Stimulated activated naive CD4-positive, alpha-beta T cell (primary cell): ENCODE measurements around the gene CTXND1.

Experiments
- DNase-seq, 6 experiments: peaks; one replicate each; lab custom pipeline; 2025; lab: John Stamatoyannopoulos, UW

Gene CTXND1

DNA sequence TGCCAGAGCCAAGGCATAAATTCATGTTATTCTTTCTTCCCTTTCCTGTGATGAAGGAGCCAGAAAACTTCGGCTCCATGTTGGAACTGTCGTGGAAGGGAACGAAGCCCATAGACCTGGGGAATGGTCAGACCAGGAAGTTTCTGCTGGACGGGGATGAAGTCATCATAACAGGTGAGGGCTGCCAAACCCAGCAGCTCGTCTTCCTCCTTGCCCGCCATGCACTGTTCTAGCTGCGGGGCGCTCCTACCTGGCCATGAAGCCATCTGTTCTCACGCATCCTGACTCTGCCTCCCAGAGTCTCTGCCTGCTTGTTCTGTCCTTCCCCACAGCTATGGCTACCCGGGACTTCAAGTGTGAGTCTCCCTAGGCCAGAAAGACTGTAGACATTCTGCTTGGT lies 71.0 kb downstream of the CTXND1 start:
- no peak for DNase-seq

DNA sequence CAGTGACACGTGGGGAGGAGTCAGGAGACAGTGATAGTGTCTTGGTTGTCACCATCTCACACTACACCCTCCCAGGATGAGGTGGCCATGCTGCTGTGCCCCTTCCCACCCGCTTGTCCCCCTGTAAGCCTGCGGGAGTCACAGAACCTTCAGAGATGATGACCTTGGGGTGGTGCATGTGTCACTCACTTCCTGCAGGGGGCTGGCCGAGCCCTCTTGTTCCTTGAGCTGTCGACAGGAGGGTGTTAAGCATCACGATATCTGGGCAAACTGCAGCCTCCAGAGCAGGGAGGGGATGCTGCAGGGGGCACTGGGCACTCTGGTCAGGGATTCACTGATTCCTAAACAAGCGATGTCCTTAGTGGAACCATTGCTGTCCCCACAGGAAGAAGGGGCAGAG lies 71.5 kb downstream of the CTXND1 start:
- no peak for DNase-seq

DNA sequence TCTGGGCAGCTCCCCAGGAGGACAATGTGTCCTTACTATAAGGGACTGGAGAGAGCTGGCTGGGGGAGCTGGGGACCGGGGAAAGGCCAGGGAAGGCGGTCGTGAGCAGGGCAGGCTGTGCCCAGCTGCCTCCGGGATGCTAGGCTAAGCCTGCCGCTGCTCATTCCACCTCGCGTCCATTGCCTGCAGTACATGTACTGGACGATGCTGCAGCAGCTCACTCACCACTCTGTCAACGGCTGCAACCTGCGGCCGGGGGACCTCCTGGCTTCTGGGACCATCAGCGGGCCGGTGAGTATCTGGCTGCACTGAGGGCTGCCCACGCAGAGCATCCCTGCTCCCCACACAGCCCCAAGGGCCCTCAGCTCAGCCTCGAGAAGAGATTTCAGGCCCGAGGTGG lies 72.1 kb downstream of the CTXND1 start:
- DNase-seq, result no peak

DNA sequence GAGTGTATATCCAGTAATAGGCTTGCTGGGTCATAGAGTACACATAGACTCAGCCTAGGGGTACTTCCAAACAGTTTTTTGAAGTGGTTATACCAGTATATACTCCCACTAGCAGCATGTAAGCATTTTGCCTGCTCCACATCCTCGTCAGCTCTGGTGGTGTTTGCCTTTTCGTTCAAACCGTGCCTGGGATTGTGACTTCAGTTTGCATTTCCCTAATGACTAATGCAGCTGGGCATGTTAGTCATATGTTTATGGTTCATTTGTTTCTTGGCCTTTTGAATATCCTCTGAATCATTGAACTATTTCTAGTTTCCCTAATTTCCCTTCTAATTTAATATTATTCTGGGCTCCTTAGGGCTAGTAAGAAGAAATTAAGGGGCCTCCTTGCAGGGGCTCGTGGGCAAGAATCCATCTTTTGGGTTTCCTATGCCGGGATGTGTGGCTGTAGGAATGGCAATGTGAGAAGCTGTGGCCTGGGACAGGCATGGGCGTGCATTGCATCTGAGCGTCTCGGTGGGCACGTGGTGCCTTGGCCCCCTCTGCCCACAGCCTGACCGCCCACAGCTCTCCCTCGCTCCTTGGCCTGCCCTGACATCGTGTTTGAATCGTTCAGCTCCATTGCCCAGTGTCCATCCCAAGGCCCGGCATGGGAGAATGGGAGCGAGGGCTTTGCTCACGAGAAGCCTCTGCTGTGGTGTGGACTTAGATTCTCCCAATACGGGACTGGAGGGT lies 72.8 kb downstream of the CTXND1 start:
- no peak for DNase-seq

DNA sequence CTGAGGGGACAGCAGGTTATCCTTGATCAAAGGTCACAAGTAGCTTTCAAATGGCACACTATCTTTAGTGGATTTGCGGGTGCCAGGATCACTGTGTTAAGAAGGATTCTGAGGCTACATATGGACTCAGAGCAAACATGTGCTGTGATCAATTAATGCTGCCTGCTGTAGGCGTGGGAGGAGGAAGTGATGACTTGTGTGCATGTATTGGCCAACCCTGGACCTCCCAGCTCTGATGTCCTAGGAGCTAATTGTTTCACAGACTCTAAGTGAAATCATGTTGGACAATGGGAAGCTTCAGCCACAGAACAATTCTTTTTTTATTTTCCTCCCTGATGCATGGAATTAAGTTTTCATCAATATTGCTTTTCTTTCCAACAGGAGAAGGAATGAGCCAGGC lies 74.9 kb downstream of the CTXND1 start:
- DNase-seq, result no peak

DNA sequence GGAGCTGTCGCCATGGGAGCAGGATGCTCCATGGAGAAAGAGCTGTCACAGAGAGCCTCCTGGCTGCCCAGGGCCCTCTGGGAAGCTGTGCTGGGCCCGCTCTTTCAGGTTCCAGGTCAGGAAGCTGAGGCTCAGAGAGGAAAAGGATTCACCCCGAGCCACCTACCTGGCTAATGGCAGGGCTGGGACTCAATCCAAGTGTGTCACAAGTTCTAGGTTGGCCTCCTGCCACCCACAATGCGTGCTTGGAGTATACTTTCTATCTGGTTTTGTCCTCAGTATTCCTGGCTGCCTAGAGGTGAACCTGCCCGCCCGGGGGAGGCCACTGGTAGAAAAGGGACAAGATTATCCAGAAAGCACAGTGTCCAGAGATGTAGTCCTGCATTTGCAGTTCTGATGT lies 75.6 kb downstream of the CTXND1 start:
- no peak for DNase-seq

DNA sequence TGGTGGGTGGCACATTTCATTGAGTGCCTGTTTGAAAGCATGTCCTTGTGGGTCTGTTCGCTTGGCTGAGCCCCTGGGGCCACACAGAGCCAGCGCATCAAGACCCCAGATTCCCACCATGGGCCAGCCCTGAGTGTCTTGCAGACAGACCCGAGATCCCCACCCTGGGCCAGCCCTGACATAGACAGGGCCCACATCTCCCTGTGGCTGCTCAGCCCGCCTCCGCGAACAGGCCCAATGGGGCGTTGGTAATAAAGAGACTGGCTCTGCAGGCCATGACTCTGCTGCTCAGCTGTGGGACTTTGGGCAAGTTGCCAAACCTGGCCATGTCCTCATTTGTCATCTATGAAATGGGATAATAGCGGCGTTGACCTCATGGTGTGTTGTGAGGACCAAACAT lies 76.6 kb downstream of the CTXND1 start:
- no peak for DNase-seq

DNA sequence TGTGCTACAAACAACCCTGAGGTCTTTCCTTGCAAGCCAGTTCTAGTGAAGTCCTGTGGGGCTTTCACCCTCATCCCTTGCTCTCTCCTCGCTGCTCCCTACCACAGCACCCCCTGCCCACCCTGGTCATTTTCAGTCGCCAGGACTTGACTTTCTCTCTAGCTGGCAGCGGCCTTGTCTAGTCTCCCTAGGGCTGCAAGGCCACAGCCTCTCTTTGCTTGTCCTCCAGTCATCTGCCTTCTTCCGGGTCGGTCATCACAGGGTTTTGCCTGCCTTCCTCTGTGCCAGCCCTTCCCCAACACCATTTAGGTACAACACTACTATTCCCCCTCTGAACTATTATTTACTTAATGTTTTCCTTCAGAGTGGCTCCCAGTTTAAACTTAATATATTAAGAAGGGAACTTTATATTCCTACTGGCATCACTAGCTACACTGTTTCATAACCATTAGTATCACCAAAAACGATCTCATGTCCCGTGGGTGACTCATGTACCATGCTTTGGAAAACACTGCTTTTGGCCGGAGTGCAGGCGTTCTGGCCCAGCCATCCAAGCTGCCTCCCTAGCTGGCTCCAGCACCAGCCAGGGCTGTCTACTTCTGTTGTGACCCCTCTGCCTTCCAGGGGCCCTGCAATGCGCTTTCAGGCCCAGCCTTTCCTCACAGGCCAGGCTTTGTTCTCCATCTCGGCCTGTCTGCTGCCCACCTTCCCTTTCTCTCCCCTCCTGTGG lies 77.8 kb downstream of the CTXND1 start:
- DNase-seq, result no peak

DNA sequence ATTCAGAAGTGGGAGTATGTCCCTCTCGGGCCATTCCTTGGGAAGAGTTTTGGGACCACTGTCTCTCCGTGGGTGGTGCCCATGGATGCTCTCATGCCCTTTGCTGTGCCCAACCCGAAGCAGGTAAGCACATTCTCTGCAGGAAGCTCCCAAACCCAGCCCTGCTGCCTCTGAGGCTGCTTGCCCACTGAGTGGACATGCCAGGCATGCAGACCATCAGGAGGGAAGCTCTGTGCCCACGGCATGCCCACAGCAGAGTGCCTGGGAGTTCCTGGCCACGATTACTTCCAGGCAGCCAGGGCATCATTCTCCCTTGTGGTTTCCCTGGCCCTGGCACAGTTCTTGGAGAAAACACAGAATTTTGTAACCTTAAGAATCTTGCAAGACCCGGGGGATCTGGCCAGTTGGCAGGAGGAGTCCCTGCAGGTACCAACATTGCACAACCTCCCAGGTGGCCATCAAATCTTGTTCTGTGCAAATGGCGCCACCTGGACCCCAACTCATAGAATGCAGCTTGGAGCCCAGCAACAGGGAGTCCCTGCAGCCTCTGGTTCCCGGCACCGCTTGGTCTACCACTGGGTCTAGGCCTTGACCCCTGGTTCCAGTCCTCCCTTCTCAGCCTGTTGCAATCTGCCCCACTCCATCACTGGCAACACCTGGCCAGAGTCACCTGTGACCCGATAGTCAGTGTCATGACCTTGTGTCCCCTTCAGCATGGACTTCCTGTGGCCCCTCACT lies 78.8 kb downstream of the CTXND1 start:
- DNase-seq, result peak; percentile 33 to 75 (median 50)

DNA sequence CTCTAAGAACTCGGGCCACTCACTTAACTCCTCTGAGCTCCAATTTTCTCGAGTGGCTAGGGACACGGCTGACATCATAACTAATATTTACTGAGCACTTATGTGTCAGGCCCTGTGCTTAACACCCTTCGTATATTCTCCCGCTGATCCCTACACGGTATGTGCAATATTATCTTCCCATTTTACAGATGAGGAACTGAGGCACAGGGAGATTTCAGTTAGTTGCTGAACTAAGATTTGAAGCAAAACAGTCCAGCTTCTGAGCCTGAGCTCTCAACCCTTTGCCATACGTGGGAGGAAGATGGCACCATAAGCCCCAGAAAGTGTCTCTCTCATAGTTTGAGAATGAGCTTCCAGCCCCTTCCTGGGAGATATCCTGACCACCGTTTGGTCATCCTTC lies 79.6 kb downstream of the CTXND1 start:
- no peak for DNase-seq

DNA sequence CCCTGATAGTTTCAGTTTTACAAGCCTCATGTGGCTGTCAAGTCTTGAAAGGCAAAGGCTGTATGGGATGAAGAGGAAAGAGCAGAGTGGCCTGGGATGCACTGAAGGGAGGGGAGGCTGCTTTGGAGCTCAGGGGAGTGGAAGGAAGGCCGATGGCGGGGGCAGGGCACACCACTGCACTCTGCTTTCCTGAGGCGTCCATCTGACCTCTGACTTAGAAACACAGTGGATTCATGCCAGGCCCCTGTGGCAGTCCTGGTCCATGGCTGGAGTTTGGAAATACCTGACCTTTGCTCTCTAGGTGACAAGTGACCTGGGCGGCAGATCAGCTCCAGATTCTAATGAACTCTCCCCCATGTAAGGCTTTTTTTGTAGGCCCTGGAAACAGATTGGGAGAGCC lies 80.2 kb downstream of the CTXND1 start:
- no peak for DNase-seq

DNA sequence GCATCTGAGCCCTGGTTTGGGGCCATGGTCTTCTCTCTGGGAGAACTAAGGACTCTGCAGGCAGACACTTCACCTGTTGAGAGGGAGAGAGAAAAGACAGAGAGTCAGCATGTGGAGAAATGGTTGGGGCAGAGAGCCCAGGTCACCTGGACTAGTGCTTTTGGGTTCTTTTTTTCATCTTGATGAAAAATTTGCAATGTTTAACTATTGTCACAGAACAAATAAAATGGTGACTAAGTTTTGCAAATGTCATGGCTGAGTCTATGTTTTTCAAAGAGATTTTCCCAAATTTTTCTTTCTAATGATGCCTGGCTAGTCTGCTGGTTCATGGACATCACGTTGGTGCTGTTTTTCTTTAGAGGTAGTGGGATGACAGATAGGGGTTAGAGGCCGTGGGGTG lies 81.4 kb downstream of the CTXND1 start:
- no peak for DNase-seq

DNA sequence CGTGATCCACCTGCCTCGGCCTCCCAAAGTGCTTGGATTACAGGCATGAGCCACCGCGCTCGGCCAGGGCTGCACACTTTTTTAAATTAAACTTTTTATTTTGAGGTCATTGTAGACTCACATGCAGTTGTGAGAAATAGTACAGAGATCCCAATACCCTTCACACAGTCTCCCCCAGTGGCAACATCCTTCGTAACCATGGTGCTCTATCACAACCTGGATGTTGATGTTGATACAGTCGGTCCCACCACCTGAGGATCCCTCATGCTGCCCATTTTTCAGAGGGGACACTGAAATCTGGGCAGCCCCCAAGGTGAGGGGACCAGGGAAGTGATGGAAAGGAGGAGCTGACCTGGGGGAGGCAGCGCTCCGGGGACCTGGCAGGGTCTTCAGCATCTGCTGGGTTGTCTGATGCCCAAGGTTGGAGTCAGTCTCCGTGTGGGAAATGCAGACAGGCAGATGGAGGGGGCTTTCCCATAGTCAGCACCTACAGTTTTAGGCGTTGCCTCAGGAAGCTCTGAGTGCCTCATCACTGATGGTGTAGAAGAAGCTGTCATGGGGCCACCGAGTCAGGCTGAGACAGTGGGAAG lies 82.2 kb downstream of the CTXND1 start:
- DNase-seq, result no peak

DNA sequence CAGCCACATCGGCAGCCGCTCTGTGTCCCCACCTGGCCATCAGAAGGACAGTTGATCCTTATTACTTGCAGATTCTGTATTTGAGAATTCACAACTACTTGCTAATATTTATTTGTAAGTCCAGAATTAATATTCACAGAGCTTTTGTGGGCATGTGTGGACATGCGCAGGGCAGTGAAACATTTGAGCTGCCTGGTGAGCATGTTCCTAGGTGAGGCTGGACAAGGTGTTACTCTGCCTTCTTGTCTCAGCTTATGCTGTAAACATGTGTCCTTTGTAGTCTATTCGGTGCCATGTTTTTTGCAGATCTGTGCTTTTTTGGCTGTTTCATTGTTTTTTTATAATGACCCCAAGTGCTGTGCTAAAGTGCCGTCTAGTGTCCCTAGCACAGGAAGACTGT lies 83.6 kb downstream of the CTXND1 start:
- no peak for DNase-seq

DNA sequence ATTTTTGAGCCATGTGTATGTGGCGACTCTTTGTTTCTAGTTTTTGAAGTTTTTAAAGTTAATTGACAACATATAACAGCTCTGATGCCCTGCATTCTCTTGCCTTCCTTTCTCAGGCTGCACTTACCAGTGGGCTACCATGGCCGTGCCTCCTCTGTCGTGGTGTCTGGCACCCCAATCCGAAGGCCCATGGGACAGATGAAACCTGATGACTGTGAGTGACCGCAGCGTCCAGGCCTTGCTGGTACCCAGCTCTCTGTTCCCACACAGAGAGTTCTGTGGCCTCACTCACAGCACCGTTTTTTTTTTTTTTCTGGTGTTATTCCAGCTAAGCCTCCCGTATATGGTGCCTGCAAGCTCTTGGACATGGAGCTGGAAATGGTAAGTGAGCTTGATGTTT lies 84.1 kb downstream of the CTXND1 start:
- DNase-seq, result no peak

DNA sequence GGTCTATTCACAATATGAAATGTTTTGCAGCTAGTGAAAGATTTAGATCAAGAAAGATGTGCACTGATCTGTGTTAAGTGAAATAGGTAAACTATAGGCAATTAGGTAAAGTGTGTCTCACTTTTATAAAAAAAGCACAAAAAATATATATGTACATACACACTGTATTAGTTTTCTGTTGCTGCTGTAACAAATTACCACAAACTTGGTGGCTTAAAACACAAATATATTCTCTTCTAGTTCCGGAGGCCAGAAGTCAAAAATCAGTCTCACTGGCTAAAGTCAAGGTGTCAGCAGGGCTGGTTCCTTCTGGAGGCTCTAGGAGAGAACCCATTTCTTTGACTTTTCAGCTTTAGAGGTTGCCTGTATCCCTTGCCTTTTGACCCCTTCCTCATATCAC lies 88.1 kb downstream of the CTXND1 start:
- no peak for DNase-seq

DNA sequence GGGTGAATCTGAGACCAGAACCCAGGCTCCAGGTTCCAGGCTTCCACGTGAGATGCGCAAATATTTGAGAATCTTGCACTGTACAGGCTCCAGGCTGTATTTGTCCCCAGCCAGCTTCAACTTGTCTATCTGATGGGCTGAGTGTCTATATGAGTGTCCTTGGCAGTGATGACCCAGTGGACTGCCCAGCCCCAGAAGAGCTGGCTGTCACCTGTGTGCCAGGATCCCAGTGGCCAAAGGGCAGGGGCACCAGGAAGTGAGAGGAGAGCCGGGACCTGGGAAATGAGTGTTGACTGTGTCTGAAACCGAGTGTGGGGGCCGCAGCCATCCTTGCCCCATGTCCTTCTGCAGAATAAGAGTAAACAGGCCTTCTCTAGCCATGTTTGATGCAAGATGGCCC lies 88.8 kb downstream of the CTXND1 start:
- DNase-seq, result no peak

DNA sequence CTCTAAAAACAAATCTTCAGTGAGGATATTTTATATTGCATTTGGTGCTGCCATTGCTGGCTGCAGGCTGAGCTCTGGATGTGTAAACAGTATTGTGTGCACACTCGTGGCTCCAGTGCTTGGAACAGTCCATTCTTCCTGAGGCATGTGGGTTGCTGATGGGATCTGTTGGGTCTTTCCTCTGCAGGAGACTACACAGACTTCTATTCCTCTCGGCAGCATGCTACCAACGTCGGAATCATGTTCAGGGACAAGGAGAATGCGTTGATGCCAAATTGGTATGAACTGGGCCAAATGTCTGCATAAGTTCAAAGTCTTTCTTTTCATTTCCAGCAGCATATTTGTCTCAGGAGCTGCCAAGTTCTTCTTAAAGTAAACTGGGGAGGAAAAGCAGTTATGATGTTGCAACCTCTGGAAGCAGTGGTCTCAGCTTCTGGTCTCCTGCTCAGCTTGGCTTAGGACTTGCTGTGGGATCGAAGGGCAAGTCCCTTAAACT lies 89.9 kb downstream of the CTXND1 start:
- DNase-seq, result no peak

DNA sequence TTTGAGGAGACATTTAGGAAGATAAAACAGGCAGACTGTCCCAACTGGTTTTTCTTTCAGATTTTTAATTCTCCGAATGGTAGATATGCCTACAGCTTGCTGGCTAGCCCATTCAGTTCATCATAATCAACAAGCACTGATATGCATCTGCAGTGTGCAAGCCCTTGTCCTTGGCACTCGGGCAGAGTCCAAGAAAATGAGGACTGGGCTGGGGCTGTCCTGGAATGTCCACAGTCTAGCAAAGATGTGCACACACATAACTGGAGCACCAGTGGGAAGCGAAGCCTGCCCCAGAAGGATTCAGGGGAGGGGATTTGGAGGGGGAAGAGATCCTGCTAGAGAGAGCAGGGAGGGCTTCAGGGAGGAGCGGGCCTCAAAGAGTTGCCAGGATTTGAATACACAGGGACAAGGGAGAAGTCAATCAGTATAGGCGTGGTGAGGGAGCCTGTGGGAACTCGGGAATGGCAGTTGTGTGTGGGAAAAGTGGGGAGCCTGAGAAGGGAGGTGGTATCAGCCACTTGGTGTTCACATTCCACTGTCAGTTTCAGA lies 90.5 kb downstream of the CTXND1 start:
- no peak for DNase-seq

DNA sequence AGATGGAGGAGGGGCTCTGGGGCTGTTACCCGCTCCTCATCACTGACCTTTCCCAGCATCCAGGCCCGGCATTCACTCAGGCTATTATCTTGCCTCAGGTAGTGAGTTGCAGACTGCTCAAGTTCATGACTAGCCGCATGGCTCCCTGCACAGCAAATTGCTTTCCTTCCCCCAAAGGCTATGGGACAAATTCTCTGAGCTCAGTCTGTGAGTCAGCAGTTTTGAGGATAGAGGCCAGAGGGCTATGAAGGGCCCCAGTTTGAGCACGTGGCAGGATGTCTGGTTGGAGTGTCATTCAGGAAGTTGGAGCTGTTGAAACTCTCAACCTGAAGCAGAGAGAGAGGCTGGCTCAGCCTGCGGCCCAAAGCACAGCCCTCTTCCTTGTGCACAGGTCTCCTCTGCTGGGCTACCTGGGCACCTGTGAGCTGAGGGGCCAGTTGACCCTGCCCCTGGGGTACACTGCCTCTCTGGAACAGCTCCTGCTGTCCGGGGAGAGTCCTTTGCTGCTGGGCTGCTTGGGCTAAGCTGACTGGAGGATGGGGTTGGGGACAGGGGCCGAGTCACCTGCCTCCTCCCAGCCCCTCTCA lies 91.3 kb downstream of the CTXND1 start:
- no peak for DNase-seq

DNA sequence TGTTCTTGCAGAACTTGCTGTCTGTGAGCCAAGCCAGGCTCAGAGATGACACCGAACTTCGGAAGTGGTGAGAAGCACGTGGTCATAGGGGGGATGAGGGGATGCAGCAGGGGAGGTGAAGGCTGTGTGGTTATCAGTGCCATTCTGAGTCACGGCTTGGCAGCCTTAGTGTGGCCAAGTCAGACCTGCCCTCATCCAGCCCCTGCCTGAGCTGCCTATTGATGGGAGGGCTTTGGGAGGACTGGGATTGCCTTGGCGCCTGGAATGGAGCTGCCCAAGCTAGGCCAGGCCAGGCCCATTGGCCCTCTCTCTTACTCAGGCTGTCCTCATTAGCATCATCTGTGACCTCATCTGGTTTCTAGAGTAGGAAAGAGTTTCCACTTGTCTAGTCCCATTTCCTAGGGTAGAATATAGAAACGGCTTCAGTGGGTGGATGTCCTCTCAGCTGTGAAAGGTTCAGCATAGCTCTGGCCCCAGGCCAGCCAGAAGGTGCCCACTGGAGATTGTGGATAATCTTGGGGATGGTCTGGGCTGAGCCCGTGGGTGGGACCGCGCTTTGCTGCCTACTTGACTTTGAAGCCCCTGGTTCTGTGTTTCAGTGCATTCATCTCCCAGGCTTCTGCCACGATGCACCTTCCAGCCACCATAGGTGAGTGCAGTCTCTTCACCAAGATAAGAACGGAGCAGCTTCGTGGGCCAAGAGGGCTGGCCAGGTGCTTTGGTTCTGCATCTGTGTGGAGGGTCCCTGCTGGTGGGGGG lies 92.0 kb downstream of the CTXND1 start:
- no peak for DNase-seq
